BLaER1 (cell line): ENCODE results near the gene RAB4A.

Experiments used
- H3K27ac ChIP-seq: shearing (Covaris generic); formaldehyde crosslinking; 2 replicates; pipeline ENCODE4 v1.8.1; 2022
- H3K27me3 ChIP-seq: shearing (Covaris generic); formaldehyde crosslinking; 2 replicates; pipeline ENCODE4 v1.8.1; 2022
- H3K36me3 ChIP-seq: shearing (Covaris generic); formaldehyde crosslinking; 2 replicates; pipeline ENCODE4 v1.8.1; 2022
- H3K4me1 ChIP-seq: shearing (Covaris generic); formaldehyde crosslinking; 2 replicates; pipeline ENCODE4 v1.8.1; 2022
- H3K4me2 ChIP-seq: shearing (Covaris generic); formaldehyde crosslinking; 2 replicates; pipeline ENCODE4 v1.8.1; 2022
- H3K4me3 ChIP-seq: shearing (Covaris generic); formaldehyde crosslinking; 2 replicates; pipeline ENCODE4 v1.8.1; 2022
- H3K9ac ChIP-seq: shearing (Covaris generic); formaldehyde crosslinking; 2 replicates; pipeline ENCODE4 v1.8.1; 2022
- H3K9me3 ChIP-seq: shearing (Covaris generic); formaldehyde crosslinking; 2 replicates; pipeline ENCODE4 v1.8.1; 2022
- H4K20me1 ChIP-seq: shearing (Covaris generic); formaldehyde crosslinking; 2 replicates; pipeline ENCODE4 v1.8.1; 2022
- Cebpa-rat ChIP-seq: shearing (Covaris generic); IDR thresholded peaks from 2 replicates; pipeline ENCODE4 v1.8.1; 2022

RAB4A gene

GRCh38 chr1:229268505-229268904 lies 2.4 kb upstream of the RAB4A start:
- TF ChIP-seq Cebpa-rat: no peak
- no peak overlapping the region for H3K27ac ChIP-seq
- no peaks in the 10 kb centered on the region for H3K36me3 ChIP-seq
- H3K4me2 ChIP-seq: no peak overlapping the region
- H4K20me1 ChIP-seq: peaks cover 20% of the 10 kb centered on the region
- no peak overlapping the region for H3K4me3 ChIP-seq
- peaks cover 48% of the 10 kb centered on the region for H3K27me3 ChIP-seq
- H3K9ac ChIP-seq: no peak overlapping the region
- H3K4me1 ChIP-seq: peaks cover 19% of the 10 kb centered on the region
- 0 out of 2 replicates have a peak, but pooled peaks cover 5% of the 10 kb centered on the region for H3K9me3 ChIP-seq

- Histone ChIP-seq H3K4me1 (peaks cover 20% of the 10 kb centered on the region), H3K27ac (peak overlapping the region; percentile 59; the same call in 1 of the 2 replicates), H3K4me2 (peak overlapping the region; percentile 83), H3K9me3 (0 out of 2 replicates have a peak, but pooled peaks cover 5% of the 10 kb centered on the region), H4K20me1 (peaks cover 34% of the 10 kb centered on the region), H3K4me3 (peak overlapping the region; percentile 71), H3K9ac (peak overlapping the region; percentile 74), H3K27me3 (peaks cover 51% of the 10 kb centered on the region), H3K36me3 (no peaks in the 10 kb centered on the region)
- TF ChIP-seq Cebpa-rat: no peak
Observed at GRCh38 chr1:229271448-229272159, 693 bp downstream of the RAB4A start.

DNA sequence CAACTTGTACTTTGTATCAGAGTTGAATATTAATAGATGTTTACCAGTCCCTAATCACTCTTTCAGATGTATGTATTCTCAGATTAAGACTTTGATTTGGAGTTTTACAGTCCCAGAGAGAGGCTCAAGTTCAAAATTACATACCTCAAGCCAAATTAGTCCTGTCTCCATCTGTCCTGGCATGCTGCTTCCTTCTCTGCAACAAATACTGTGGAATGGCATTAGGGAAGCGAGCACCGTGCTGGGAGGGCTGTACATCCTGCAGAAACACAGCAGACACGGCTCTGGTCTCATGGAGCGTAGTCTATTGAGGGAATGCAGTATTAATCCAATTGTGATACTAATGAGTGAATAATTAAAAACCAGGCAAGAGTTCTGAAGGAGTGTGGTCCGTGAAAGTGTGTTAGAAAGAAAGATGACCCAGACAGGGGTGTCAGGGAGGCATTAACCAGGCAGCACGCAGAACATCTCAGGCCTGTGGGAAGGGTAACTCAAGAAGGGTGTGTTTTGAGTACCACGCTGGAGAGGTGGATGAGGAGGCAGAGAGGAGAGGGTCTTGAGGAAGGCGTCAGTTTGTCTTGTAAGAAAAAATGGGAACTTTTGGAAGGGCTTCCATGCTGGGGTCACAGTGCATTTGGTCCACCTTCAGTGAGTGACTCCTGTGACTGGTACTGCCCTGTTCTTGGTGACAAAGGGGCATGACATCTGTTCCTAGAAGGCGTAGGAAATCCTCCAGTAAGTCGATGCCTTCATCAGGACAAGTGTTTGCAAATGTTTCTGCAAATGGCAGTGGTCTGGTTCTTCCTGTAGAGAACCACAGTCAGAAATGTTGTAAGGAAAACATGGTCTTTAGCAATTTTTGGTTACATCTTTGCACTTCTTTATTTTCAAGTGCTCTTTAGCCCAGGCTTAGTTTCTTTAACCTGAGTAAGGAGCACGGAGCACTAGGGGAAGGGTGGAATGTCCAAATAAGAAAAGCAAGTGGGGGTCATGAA lies 1.6 kb downstream of the RAB4A start:
- Histone ChIP-seq H3K4me3 (peak overlapping the region; percentile 71), H3K9ac (peak overlapping the region; percentile 74), H4K20me1 (peaks cover 39% of the 10 kb centered on the region), H3K27me3 (peaks cover 51% of the 10 kb centered on the region), H3K4me2 (peak overlapping the region; percentile 83), H3K36me3 (no peaks in the 10 kb centered on the region), H3K9me3 (0 out of 2 replicates have a peak, but pooled peaks cover 2% of the 10 kb centered on the region), H3K27ac (no peak overlapping the region), H3K4me1 (peaks cover 20% of the 10 kb centered on the region)
- no peak for TF ChIP-seq Cebpa-rat

GRCh38 chr1:229273507-229274232 lies 2.8 kb downstream of the RAB4A start:
- Histone ChIP-seq H3K36me3 (no peaks in the 10 kb centered on the region), H3K4me1 (peaks cover 20% of the 10 kb centered on the region), H3K4me2 (no peak overlapping the region), H3K4me3 (no peak overlapping the region), H4K20me1 (peaks cover 51% of the 10 kb centered on the region), H3K27ac (no peak overlapping the region), H3K9ac (no peak overlapping the region), H3K27me3 (peaks cover 48% of the 10 kb centered on the region), H3K9me3 (no peaks in the 10 kb centered on the region)
- no peak for TF ChIP-seq Cebpa-rat

GRCh38 chr1:229275005-229275404 lies 4.1 kb downstream of the RAB4A start:
- no peak for TF ChIP-seq Cebpa-rat
- Histone ChIP-seq H3K36me3 (no peaks in the 10 kb centered on the region), H3K27ac (no peak overlapping the region)

GRCh38 chr1:229278120-229278741 lies 7.3 kb downstream of the RAB4A start:
- Histone ChIP-seq H3K4me3 (no peak overlapping the region), H3K36me3 (no peaks in the 10 kb centered on the region), H3K9ac (no peak overlapping the region), H3K9me3 (no peaks in the 10 kb centered on the region), H3K4me2 (no peak overlapping the region), H4K20me1 (peaks cover 55% of the 10 kb centered on the region), H3K4me1 (peaks cover 4% of the 10 kb centered on the region; the same call in 1 of the 2 replicates), H3K27ac (no peak overlapping the region), H3K27me3 (peaks cover 6% of the 10 kb centered on the region; the same call in 1 of the 2 replicates)
- no peak for TF ChIP-seq Cebpa-rat

More at GRCh38 chr1:229275005-229275404, 4.1 kb downstream of the RAB4A start:
- Histone ChIP-seq H3K4me1 (peaks cover 20% of the 10 kb centered on the region), H3K9ac (no peak overlapping the region), H3K4me2 (no peak overlapping the region), H4K20me1 (peaks cover 62% of the 10 kb centered on the region), H3K27me3 (peaks cover 37% of the 10 kb centered on the region), H3K4me3 (no peak overlapping the region), H3K9me3 (no peaks in the 10 kb centered on the region)

GRCh38 chr1:229279242-229279641 lies 8.3 kb downstream of the RAB4A start:
- no peak overlapping the region for H3K27ac ChIP-seq
- no peaks in the 10 kb centered on the region for H3K36me3 ChIP-seq
- H4K20me1 ChIP-seq: peaks cover 53% of the 10 kb centered on the region
- H3K9me3 ChIP-seq: no peaks in the 10 kb centered on the region
- no peak overlapping the region for H3K9ac ChIP-seq
- H3K4me1 ChIP-seq: no peaks in the 10 kb centered on the region
- no peak overlapping the region for H3K4me3 ChIP-seq
- TF ChIP-seq Cebpa-rat: no peak
- H3K27me3 ChIP-seq: no peaks in the 10 kb centered on the region
- no peak overlapping the region for H3K4me2 ChIP-seq

DNA sequence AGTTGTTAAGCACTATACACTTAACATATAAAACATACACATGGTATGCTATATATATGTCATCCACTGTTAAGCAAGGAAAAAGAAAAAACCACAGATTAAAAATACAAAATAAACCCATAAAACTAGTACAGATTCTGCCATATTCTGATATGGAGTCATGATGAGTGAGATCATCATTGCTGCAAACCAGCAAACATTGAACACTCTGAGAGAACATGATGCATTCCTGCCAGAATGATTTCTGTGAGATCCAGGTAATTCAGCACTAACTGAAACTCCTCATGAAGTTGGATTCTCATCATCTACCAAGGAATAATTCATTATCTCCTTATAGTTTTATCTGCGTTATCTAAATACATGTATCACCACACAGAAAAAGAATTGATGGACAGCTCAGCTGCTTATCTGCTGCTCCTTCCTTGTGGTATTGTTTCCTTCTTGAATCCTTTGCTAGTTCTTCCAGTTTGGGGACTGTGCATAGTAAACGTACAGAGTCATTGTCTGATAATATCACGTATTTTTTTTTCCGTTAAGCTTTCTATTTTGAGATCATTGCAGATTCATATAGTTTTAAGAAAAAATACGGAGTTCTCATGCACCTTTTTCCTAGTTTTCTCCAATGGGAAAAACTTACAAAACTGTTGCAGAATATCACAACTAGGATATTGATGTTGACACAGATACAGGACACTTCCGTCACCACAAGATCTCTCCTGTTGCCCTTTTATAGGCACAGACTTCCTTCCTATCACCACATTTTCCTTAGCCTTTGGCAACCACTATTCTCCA lies 9.3 kb downstream of the RAB4A start:
- H3K27ac ChIP-seq: no peak overlapping the region
- H3K9ac ChIP-seq: no peak overlapping the region
- H3K4me1 ChIP-seq: no peaks in the 10 kb centered on the region
- no peaks in the 10 kb centered on the region for H3K27me3 ChIP-seq
- peaks cover 58% of the 10 kb centered on the region for H4K20me1 ChIP-seq
- TF ChIP-seq Cebpa-rat: no peak
- H3K9me3 ChIP-seq: no peaks in the 10 kb centered on the region
- H3K36me3 ChIP-seq: no peaks in the 10 kb centered on the region
- H3K4me3 ChIP-seq: no peak overlapping the region
- no peak overlapping the region for H3K4me2 ChIP-seq
